Effector memory CD4-positive, alpha-beta T cell (primary cell): ENCODE results near the gene ZNF740.
"Not testable (repeated sequence)": the region's sequence is repeated elsewhere in the genome, so short reads cannot be mapped to it uniquely, and the experiment has no call there.

Experiments
- DNase-seq, 3 donors: peaks; one replicate each; pipeline ENCODE4 v3.0.0-alpha.2; 2020
- H3K27ac ChIP-seq: 2 replicates; pipeline ENCODE4 v1.7.0; 2013; ENCODE audit warnings: mild to moderate bottlenecking, low read length, moderate library complexity; ENCODE audit not compliant: insufficient read depth, poor library complexity, severe bottlenecking
- H3K27me3 ChIP-seq: replicated peaks from 2 replicates; pipeline ENCODE4 v1.7.0; 2013; ENCODE audit warnings: mild to moderate bottlenecking, low read length; ENCODE audit not compliant: insufficient read depth, control insufficient read depth, poor library complexity, severe bottlenecking
- H3K36me3 ChIP-seq: 2 replicates; pipeline ENCODE4 v1.7.0; 2013; ENCODE audit warnings: mild to moderate bottlenecking, low read length, moderate library complexity; ENCODE audit not compliant: control insufficient read depth, insufficient read depth
- H3K4me1 ChIP-seq: 2 replicates; pipeline ENCODE4 v1.7.0; 2013; ENCODE audit warnings: low read length, mild to moderate bottlenecking; ENCODE audit not compliant: control insufficient read depth, insufficient read depth, poor library complexity, severe bottlenecking
- H3K4me3 ChIP-seq: 2 replicates; pipeline ENCODE4 v1.7.0; 2013; ENCODE audit warnings: low read length, low read depth, mild to moderate bottlenecking; ENCODE audit not compliant: insufficient read depth, poor library complexity, severe bottlenecking
- H3K9me3 ChIP-seq: 2 replicates; pipeline ENCODE4 v1.7.0; 2013; ENCODE audit warnings: mild to moderate bottlenecking, low read length, moderate library complexity; ENCODE audit not compliant: control insufficient read depth

The ZNF740 gene

GRCh38 chr12:53200458-53201176, 20.1 kb downstream of the ZNF740 start:
- Histone ChIP-seq H3K27ac (peak overlapping the region; percentile 41), H3K9me3 (no peaks in the 10 kb centered on the region), H3K4me1 (peaks cover 59% of the 10 kb centered on the region), H3K4me3 (no peak overlapping the region), H3K36me3 (peaks cover 30% of the 10 kb centered on the region), H3K27me3 (no peaks in the 10 kb centered on the region)
- no peak for DNase-seq

GRCh38 chr12:53201177-53201541, 20.6 kb downstream of the ZNF740 start:
- H3K27me3 ChIP-seq, result no peaks in the 10 kb centered on the region
- H3K36me3 ChIP-seq, result peaks cover 25% of the 10 kb centered on the region
- no peak for DNase-seq
- H3K4me3 ChIP-seq, result no peak overlapping the region
- no peak overlapping the region for H3K27ac ChIP-seq
- no peaks in the 10 kb centered on the region for H3K9me3 ChIP-seq
- H3K4me1 ChIP-seq, result peaks cover 63% of the 10 kb centered on the region

- peaks cover 68% of the 10 kb centered on the region for H3K4me1 ChIP-seq
- H3K4me3 ChIP-seq, result no peak overlapping the region
- H3K27ac ChIP-seq, result no peak overlapping the region
- peaks cover 20% of the 10 kb centered on the region for H3K36me3 ChIP-seq
- H3K27me3 ChIP-seq, result no peaks in the 10 kb centered on the region
- no peak for DNase-seq
- H3K9me3 ChIP-seq, result no peaks in the 10 kb centered on the region
Measured at GRCh38 chr12:53201639-53202038, 21.1 kb downstream of the ZNF740 start.

GRCh38 chr12:53202316-53202715, 21.8 kb downstream of the ZNF740 start:
- H3K9me3 ChIP-seq, H3K27me3 ChIP-seq, H3K4me3 ChIP-seq, H3K27ac ChIP-seq, DNase-seq: not testable (repeated sequence)
- peaks cover 73% of the 10 kb centered on the region for H3K4me1 ChIP-seq
- H3K36me3 ChIP-seq, result peaks cover 13% of the 10 kb centered on the region

- Histone ChIP-seq H3K4me3 (no peak overlapping the region), H3K4me1 (peaks cover 74% of the 10 kb centered on the region), H3K36me3 (peaks cover 9% of the 10 kb centered on the region), H3K27me3 (no peaks in the 10 kb centered on the region), H3K27ac (no peak overlapping the region), H3K9me3 (no peaks in the 10 kb centered on the region)
- no peak for DNase-seq
Measured at GRCh38 chr12:53204351-53204750, 23.8 kb downstream of the ZNF740 start.

GRCh38 chr12:53205747-53206419, 25.4 kb downstream of the ZNF740 start:
- Histone ChIP-seq H3K36me3 (peaks cover 3% of the 10 kb centered on the region), H3K27ac (peak overlapping the region; percentile 76), H3K4me1 (peaks cover 59% of the 10 kb centered on the region), H3K27me3 (no peaks in the 10 kb centered on the region), H3K9me3 (no peaks in the 10 kb centered on the region), H3K4me3 (peak overlapping the region; percentile 78)
- DNase-seq, result peak; percentile 28 to 43 (median 37)

GRCh38 chr12:53207042-53207441, 26.5 kb downstream of the ZNF740 start, which contains the start of gene ITGB7:
ITGB7 (minus strand) TSS chr12:53207251; CDS start chr12:53200443, 6,808 bp downstream.
- Histone ChIP-seq H3K27ac (peak within 1 kb of the TSS; percentile 76), H3K36me3 (peaks cover 15% of the 10 kb centered on the region), H3K27me3 (no peaks in the 10 kb centered on the region), H3K4me3 (peak within 1 kb of the TSS; percentile 78), H3K4me1 (peaks cover 50% of the 10 kb centered on the region), H3K9me3 (no peaks in the 10 kb centered on the region)
- peak; percentile 45 to 53 (median 47) for DNase-seq

GRCh38 chr12:53208435-53208834, 27.9 kb downstream of the ZNF740 start:
- Histone ChIP-seq H3K9me3 (no peaks in the 10 kb centered on the region), H3K27me3 (no peaks in the 10 kb centered on the region), H3K4me1 (peaks cover 50% of the 10 kb centered on the region), H3K36me3 (peaks cover 29% of the 10 kb centered on the region), H3K27ac (peak overlapping the region; percentile 58), H3K4me3 (no peak overlapping the region)
- DNase-seq, result no peak

- Histone ChIP-seq H3K9me3 (no peaks in the 10 kb centered on the region), H3K27ac (peak overlapping the region; percentile 58), H3K4me1 (peaks cover 46% of the 10 kb centered on the region), H3K36me3 (peaks cover 34% of the 10 kb centered on the region), H3K4me3 (peak overlapping the region; percentile 37), H3K27me3 (no peaks in the 10 kb centered on the region)
- no peak for DNase-seq
Measured at GRCh38 chr12:53208877-53209463, 28.4 kb downstream of the ZNF740 start.

- peaks cover 51% of the 10 kb centered on the region for H3K36me3 ChIP-seq
- H3K27ac ChIP-seq, result peak overlapping the region; percentile 39
- H3K4me1 ChIP-seq, result peaks cover 43% of the 10 kb centered on the region
- no peaks in the 10 kb centered on the region for H3K27me3 ChIP-seq
- H3K4me3 ChIP-seq, result no peak overlapping the region
- H3K9me3 ChIP-seq, result no peaks in the 10 kb centered on the region
- DNase-seq, result no peak
Measured at GRCh38 chr12:53210843-53211242, 30.3 kb downstream of the ZNF740 start.
